Effector memory CD8-positive, alpha-beta T cell (primary cell): Measurements from ENCODE around the gene RGS3.

ENCODE experiments used
- ATAC-seq: fragments of 150-1000 bp; cut with Tn5 transposase; replicated peaks from 2 replicates; pipeline ENCODE4 v1.10.0; 2021; ENCODE audit warnings: mild to moderate bottlenecking, moderate library complexity
- DNase-seq, 3 experiments: peaks; one replicate each; pipeline ENCODE4 v3.0.0; 2021
- H3K27ac Mint-ChIP-seq, 2 donors: one replicate each; pipeline ENCODE4 v1.8.0; 2022; ENCODE audit warnings: mild to moderate bottlenecking in 2 of 2, mixed read lengths in 2 of 2, moderate library complexity in 2 of 2
- H3K27me3 Mint-ChIP-seq, 2 donors: one replicate each; pipeline ENCODE4 v1.8.0; 2022; ENCODE audit warnings: mixed read lengths in 2 of 2
- H3K36me3 Mint-ChIP-seq: one replicate; pipeline ENCODE4 v1.8.0; 2022; ENCODE audit warnings: mild to moderate bottlenecking, moderate library complexity, mixed read lengths; ENCODE audit not compliant: insufficient read depth
- H3K4me1 Mint-ChIP-seq, 2 donors: one replicate each; pipeline ENCODE4 v1.8.0; 2022; ENCODE audit warnings: low read depth in 2 of 2, mixed read lengths in 2 of 2
- H3K4me3 Mint-ChIP-seq, 2 donors: one replicate each; pipeline ENCODE4 v1.8.0; 2022; ENCODE audit warnings: mild to moderate bottlenecking in 2 of 2, mixed read lengths in 2 of 2, moderate library complexity in 2 of 2
- H3K9me3 Mint-ChIP-seq, 2 donors: one replicate each; pipeline ENCODE4 v1.8.0; 2022; ENCODE audit warnings: mixed read lengths in 2 of 2

Gene RGS3

GRCh38 chr9:113513536-113513935 lies 50.0 kb downstream of the RGS3 start:
- peak overlapping the region; percentile 92 to 94 for H3K27ac Mint-ChIP-seq
- no peak for DNase-seq
- no peaks in the 10 kb centered on the region for H3K27me3 Mint-ChIP-seq
- H3K36me3 Mint-ChIP-seq = peaks cover 14% of the 10 kb centered on the region
- peaks cover 61 to 72% of the 10 kb centered on the region in 2 donors for H3K4me1 Mint-ChIP-seq
- peak overlapping the region; percentile 81 to 84 for H3K4me3 Mint-ChIP-seq
- no peak for ATAC-seq
- no peaks in the 10 kb centered on the region for H3K9me3 Mint-ChIP-seq

GRCh38 chr9:113514061-113514460 lies 50.5 kb downstream of the RGS3 start:
- ATAC-seq (no peak), DNase-seq (no peak)
- Mint-ChIP-seq H3K4me1 (peaks cover 65 to 77% of the 10 kb centered on the region in 2 donors), H3K27me3 (no peaks in the 10 kb centered on the region), H3K36me3 (peaks cover 15% of the 10 kb centered on the region), H3K4me3 (peak overlapping the region; percentile 81 to 84), H3K9me3 (no peaks in the 10 kb centered on the region), H3K27ac (peak overlapping the region; percentile 92 to 94)

- no peaks in the 10 kb centered on the region for H3K9me3 Mint-ChIP-seq
- peak overlapping the region; percentile 81 to 84 for H3K4me3 Mint-ChIP-seq
Measured at GRCh38 chr9:113514748-113515147, 51.2 kb downstream of the RGS3 start.

GRCh38 chr9:113515862-113516261 lies 52.3 kb downstream of the RGS3 start:
- Mint-ChIP-seq H3K27me3 (no peaks in the 10 kb centered on the region), H3K4me3 (peak overlapping the region; percentile 18 to 96), H3K36me3 (peaks cover 31% of the 10 kb centered on the region), H3K9me3 (no peaks in the 10 kb centered on the region), H3K4me1 (peaks cover 73 to 88% of the 10 kb centered on the region in 2 donors), H3K27ac (peak overlapping the region; percentile 93 to 96)
- DNase-seq (no peak), ATAC-seq (no peak)

More at GRCh38 chr9:113514748-113515147, 51.2 kb downstream of the RGS3 start:
- H3K27me3 Mint-ChIP-seq = no peaks in the 10 kb centered on the region
- H3K36me3 Mint-ChIP-seq = peaks cover 22% of the 10 kb centered on the region
- ATAC-seq = no peak
- DNase-seq = no peak
- peaks cover 70 to 82% of the 10 kb centered on the region in 2 donors for H3K4me1 Mint-ChIP-seq
- peak overlapping the region; percentile 92 to 94 for H3K27ac Mint-ChIP-seq

GRCh38 chr9:113516840-113517577 lies 53.5 kb downstream of the RGS3 start:
- Mint-ChIP-seq H3K4me1 (peaks cover 69 to 85% of the 10 kb centered on the region in 2 donors), H3K27me3 (no peaks in the 10 kb centered on the region), H3K27ac (peak overlapping the region; percentile 93 to 96), H3K36me3 (peaks cover 36% of the 10 kb centered on the region), H3K4me3 (peak overlapping the region; percentile 89 to 96), H3K9me3 (no peaks in the 10 kb centered on the region)
- ATAC-seq (peak; percentile 69), DNase-seq (peak; percentile 68 to 71 (median 69))

- DNase-seq (no peak), ATAC-seq (no peak)
- Mint-ChIP-seq H3K9me3 (no peaks in the 10 kb centered on the region), H3K36me3 (peaks cover 58% of the 10 kb centered on the region), H3K27ac (peak overlapping the region; percentile 93 to 96), H3K4me1 (peaks cover 69 to 84% of the 10 kb centered on the region in 2 donors), H3K27me3 (no peaks in the 10 kb centered on the region), H3K4me3 (peak overlapping the region; percentile 89 to 96)
Measured at GRCh38 chr9:113519426-113520108, 56.0 kb downstream of the RGS3 start.

GRCh38 chr9:113520109-113520642 lies 56.6 kb downstream of the RGS3 start:
- H3K27ac Mint-ChIP-seq = peak overlapping the region; percentile 93 to 96
- no peaks in the 10 kb centered on the region for H3K9me3 Mint-ChIP-seq
- peak overlapping the region; percentile 89 to 96 for H3K4me3 Mint-ChIP-seq
- peaks cover 74 to 84% of the 10 kb centered on the region in 2 donors for H3K4me1 Mint-ChIP-seq
- peak; percentile 67 for ATAC-seq
- peak; percentile 61 to 67 (median 66) for DNase-seq
- H3K36me3 Mint-ChIP-seq = peaks cover 58% of the 10 kb centered on the region
- H3K27me3 Mint-ChIP-seq = no peaks in the 10 kb centered on the region

GRCh38 chr9:113521693-113522255 lies 58.2 kb downstream of the RGS3 start:
- peak overlapping the region; percentile 79 to 89 for H3K4me3 Mint-ChIP-seq
- H3K4me1 Mint-ChIP-seq = peaks cover 82 to 87% of the 10 kb centered on the region in 2 donors
- H3K9me3 Mint-ChIP-seq = no peaks in the 10 kb centered on the region
- peaks cover 63% of the 10 kb centered on the region for H3K36me3 Mint-ChIP-seq
- no peaks in the 10 kb centered on the region for H3K27me3 Mint-ChIP-seq
- peak overlapping the region; percentile 87 to 94 for H3K27ac Mint-ChIP-seq
- no peak for ATAC-seq
- DNase-seq = no peak

- no peak for ATAC-seq
- no peak for DNase-seq
- Mint-ChIP-seq H3K9me3 (no peaks in the 10 kb centered on the region), H3K36me3 (peaks cover 59% of the 10 kb centered on the region), H3K27me3 (no peaks in the 10 kb centered on the region), H3K27ac (peak overlapping the region; percentile 87 to 94), H3K4me1 (peaks cover 82 to 87% of the 10 kb centered on the region in 2 donors), H3K4me3 (peak overlapping the region; percentile 79 to 89)
Measured at GRCh38 chr9:113522419-113522818, 58.9 kb downstream of the RGS3 start.

- Mint-ChIP-seq H3K36me3 (peaks cover 58% of the 10 kb centered on the region), H3K4me3 (peak overlapping the region; percentile 79 to 89), H3K27me3 (no peaks in the 10 kb centered on the region), H3K27ac (peak overlapping the region; percentile 87 to 94), H3K4me1 (peaks cover 86 to 92% of the 10 kb centered on the region in 2 donors), H3K9me3 (no peaks in the 10 kb centered on the region)
- ATAC-seq = no peak
- no peak for DNase-seq
Measured at GRCh38 chr9:113522858-113523257, 59.3 kb downstream of the RGS3 start.

- H3K27ac Mint-ChIP-seq = peak overlapping the region; percentile 87 to 94
- H3K27me3 Mint-ChIP-seq = no peaks in the 10 kb centered on the region
- peaks cover 86% of the 10 kb centered on the region in 2 donors for H3K4me1 Mint-ChIP-seq
- peak; percentile 43 to 53 (median 51) for DNase-seq
- peak; percentile 55 for ATAC-seq
- H3K4me3 Mint-ChIP-seq = peak overlapping the region; percentile 79 to 89
- no peaks in the 10 kb centered on the region for H3K9me3 Mint-ChIP-seq
- H3K36me3 Mint-ChIP-seq = peaks cover 62% of the 10 kb centered on the region
Measured at GRCh38 chr9:113523421-113524141, 60.1 kb downstream of the RGS3 start.

- H3K27me3 Mint-ChIP-seq = no peaks in the 10 kb centered on the region
- H3K9me3 Mint-ChIP-seq = no peaks in the 10 kb centered on the region
- peak overlapping the region; percentile 87 to 94 for H3K27ac Mint-ChIP-seq
- H3K4me1 Mint-ChIP-seq = peaks cover 78 to 83% of the 10 kb centered on the region in 2 donors
- DNase-seq (no peak), ATAC-seq (no peak)
- H3K36me3 Mint-ChIP-seq = peaks cover 65% of the 10 kb centered on the region
- peak overlapping the region; percentile 79 to 89 for H3K4me3 Mint-ChIP-seq
Measured at GRCh38 chr9:113524468-113524867, 60.9 kb downstream of the RGS3 start.

- peak overlapping the region; percentile 79 to 89 for H3K4me3 Mint-ChIP-seq
- peak overlapping the region; percentile 87 to 94 for H3K27ac Mint-ChIP-seq
- no peak for ATAC-seq
- no peaks in the 10 kb centered on the region for H3K27me3 Mint-ChIP-seq
- H3K9me3 Mint-ChIP-seq = no peaks in the 10 kb centered on the region
- no peak for DNase-seq
- peaks cover 77% of the 10 kb centered on the region in 2 donors for H3K4me1 Mint-ChIP-seq
- peaks cover 63% of the 10 kb centered on the region for H3K36me3 Mint-ChIP-seq
Measured at GRCh38 chr9:113525205-113525604, 61.7 kb downstream of the RGS3 start.
